Measurements from ENCODE around the gene CEP85L. TPM values are rescaled to one million over a fixed set of nuclear protein-coding genes. Genes with fewer than 3 reads are reported as not detected.

The CEP85L gene
- total and polyA plus RNA-seq, 2 donors (not counting 1 experiment from before 2014, with no cell fraction given) = 7.3 to 22.0 TPM

- no peak for DNase-seq (ENCODE audit: low read depth in 2 of 2)
- Histone ChIP-seq H3K4me1 (ENCODE audit: control insufficient read depth, extremely low read depth, insufficient read depth, low read length) (peaks cover 7% of the 10 kb centered on the region), H3K27ac (ENCODE audit: insufficient read depth, low read length) (no peak overlapping the region), H3K4me3 (replicated peaks in 1 of 4; ENCODE audit: control extremely low read depth in 1 of 4, insufficient read depth in 1 of 4, low read depth in 3 of 4, low read length in 4 of 4) (no peak overlapping the region), H4K20me1 (ENCODE audit: control insufficient read depth, extremely low read depth, insufficient read depth, low read length) (peaks cover 2% of the 10 kb centered on the region), H3K79me2 (ENCODE audit: control insufficient read depth, insufficient read depth, low read length) (peaks cover 1% of the 10 kb centered on the region), H2AFZ (ENCODE audit: low read length) (no peak overlapping the region), H3K9me3 (ENCODE audit: control insufficient read depth, insufficient read depth, low read depth, low read length) (no peaks in the 10 kb centered on the region), H3K9ac (ENCODE audit: insufficient read depth, low read length) (no peak overlapping the region), H3K36me3 (ENCODE audit: control insufficient read depth, insufficient read depth, low read length) (no peaks in the 10 kb centered on the region), H3K4me2 (ENCODE audit: extremely low read depth, insufficient read depth, low read length) (peak overlapping the region; percentile 2), H3K27me3 (ENCODE audit: control insufficient read depth, insufficient read depth, low read length) (no peaks in the 10 kb centered on the region)
- TF ChIP-seq EZH2 (IDR thresholded peaks at IDR 0.05; ENCODE audit: low read length, missing control alignments) = no peak
- no peak for TF ChIP-seq CTCF (conservative IDR thresholded peaks at IDR 0.05 in 1 of 2, IDR thresholded peaks at IDR 0.05 in 1 of 2; ENCODE audit: low read depth in 1 of 2, low read length in 2 of 2)
Measured at GRCh38 chr6:118548613-118549012, 102.8 kb downstream of the CEP85L start.

GRCh38 chr6:118548136-118548535, 103.3 kb downstream of the CEP85L start, which contains the start of gene PLN:
PLN (plus strand) TSS chr6:118548296; CDS start chr6:118558922, 10,626 bp downstream.
- DNase-seq (ENCODE audit: low read depth in 2 of 2) = peak in 1 of 2 donors; percentile 83
- H3K79me2 ChIP-seq (ENCODE audit: control insufficient read depth, insufficient read depth, low read length) = peaks cover 1% of the 10 kb centered on the region
- H3K36me3 ChIP-seq (ENCODE audit: control insufficient read depth, insufficient read depth, low read length) = no peaks in the 10 kb centered on the region
- H3K4me2 ChIP-seq (ENCODE audit: extremely low read depth, insufficient read depth, low read length) = peak within 1 kb of the TSS; percentile 2
- H3K4me3 ChIP-seq (replicated peaks in 1 of 4; ENCODE audit: control extremely low read depth in 1 of 4, insufficient read depth in 1 of 4, low read depth in 3 of 4, low read length in 4 of 4) = no peak within 1 kb of the TSS
- H3K9ac ChIP-seq (ENCODE audit: insufficient read depth, low read length) = no peak within 1 kb of the TSS
- no peaks in the 10 kb centered on the region for H3K27me3 ChIP-seq (ENCODE audit: control insufficient read depth, insufficient read depth, low read length)
- peaks cover 2% of the 10 kb centered on the region for H4K20me1 ChIP-seq (ENCODE audit: control insufficient read depth, extremely low read depth, insufficient read depth, low read length)
- TF ChIP-seq EZH2 (IDR thresholded peaks at IDR 0.05; ENCODE audit: low read length, missing control alignments) (no peak), CTCF (conservative IDR thresholded peaks at IDR 0.05 in 1 of 2, IDR thresholded peaks at IDR 0.05 in 1 of 2; ENCODE audit: low read depth in 1 of 2, low read length in 2 of 2) (no peak)
- H3K27ac ChIP-seq (ENCODE audit: insufficient read depth, low read length) = no peak within 1 kb of the TSS
- H3K4me1 ChIP-seq (ENCODE audit: control insufficient read depth, extremely low read depth, insufficient read depth, low read length) = peaks cover 7% of the 10 kb centered on the region
- H3K9me3 ChIP-seq (ENCODE audit: control insufficient read depth, insufficient read depth, low read depth, low read length) = no peaks in the 10 kb centered on the region
- H2AFZ ChIP-seq (ENCODE audit: low read length) = no peak within 1 kb of the TSS

DNA sequence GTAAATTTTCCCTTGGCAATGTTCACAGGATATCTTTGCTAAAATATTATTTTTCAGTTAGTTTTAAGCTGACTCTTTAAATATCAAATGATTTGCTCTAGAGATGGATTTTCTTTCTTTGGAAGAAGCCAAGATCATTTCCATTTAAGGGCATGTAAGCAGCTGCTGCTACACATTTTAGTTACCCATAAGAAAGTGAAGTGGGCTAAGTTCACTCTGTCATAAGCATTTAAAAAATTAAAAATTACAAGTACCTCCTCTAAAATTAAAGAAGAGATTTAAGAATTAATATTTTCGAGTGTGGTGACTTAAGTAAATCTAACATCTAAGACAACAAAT, 104.5 kb downstream of the CEP85L start:
- peaks cover 6% of the 10 kb centered on the region for H3K4me1 ChIP-seq (ENCODE audit: control insufficient read depth, extremely low read depth, insufficient read depth, low read length)
- no peak overlapping the region for H2AFZ ChIP-seq (ENCODE audit: low read length)
- DNase-seq (ENCODE audit: low read depth in 2 of 2) = no peak
- H3K27ac ChIP-seq (ENCODE audit: insufficient read depth, low read length) = no peak overlapping the region
- no peak for TF ChIP-seq EZH2 (IDR thresholded peaks at IDR 0.05; ENCODE audit: low read length, missing control alignments)
- no peak for TF ChIP-seq CTCF (conservative IDR thresholded peaks at IDR 0.05 in 1 of 2, IDR thresholded peaks at IDR 0.05 in 1 of 2; ENCODE audit: low read depth in 1 of 2, low read length in 2 of 2)
- no peaks in the 10 kb centered on the region for H3K27me3 ChIP-seq (ENCODE audit: control insufficient read depth, insufficient read depth, low read length)
- peaks cover 2% of the 10 kb centered on the region for H4K20me1 ChIP-seq (ENCODE audit: control insufficient read depth, extremely low read depth, insufficient read depth, low read length)
- no peaks in the 10 kb centered on the region for H3K9me3 ChIP-seq (ENCODE audit: control insufficient read depth, insufficient read depth, low read depth, low read length)
- peaks cover 1% of the 10 kb centered on the region for H3K79me2 ChIP-seq (ENCODE audit: control insufficient read depth, insufficient read depth, low read length)
- no peaks in the 10 kb centered on the region for H3K36me3 ChIP-seq (ENCODE audit: control insufficient read depth, insufficient read depth, low read length)
- H3K4me2 ChIP-seq (ENCODE audit: extremely low read depth, insufficient read depth, low read length) = no peak overlapping the region
- H3K9ac ChIP-seq (ENCODE audit: insufficient read depth, low read length) = no peak overlapping the region
- no peak overlapping the region for H3K4me3 ChIP-seq (replicated peaks in 1 of 4; ENCODE audit: control extremely low read depth in 1 of 4, insufficient read depth in 1 of 4, low read depth in 3 of 4, low read length in 4 of 4)

All from fibroblast of lung (primary cell).